Smooth muscle cell (in vitro differentiated cells): ENCODE results near the gene ZNF579. TPM values are rescaled to one million over a fixed set of nuclear protein-coding genes. Genes with fewer than 3 reads are reported as not detected.

Source experiments
- DNase-seq: peaks from one replicate; lab custom pipeline; 2025; ENCODE audit not compliant: unreplicated experiment; lab: John Stamatoyannopoulos, UW
- H2AFZ ChIP-seq: fragments of 200-600 bp; sonication (generic); 2 replicates; pipeline ENCODE4 v1.6.0; 2016; ENCODE audit warnings: antibody characterized with exemption, low read depth, mild to moderate bottlenecking
- H3F3A ChIP-seq: fragments of 200-600 bp; sonication (generic); 2 replicates; pipeline ENCODE4 v1.6.0; 2017; ENCODE audit warnings: antibody characterized with exemption, low read depth
- H3K27ac ChIP-seq: fragments of 200-600 bp; sonication (generic); 2 replicates; pipeline ENCODE4 v1.5.1; 2016; ENCODE audit warnings: low read depth, mild to moderate bottlenecking
- H3K27me3 ChIP-seq: fragments of 200-600 bp; sonication (generic); 2 replicates; pipeline ENCODE4 v1.6.1; 2016; ENCODE audit warnings: low read depth, mild to moderate bottlenecking
- H3K36me3 ChIP-seq: fragments of 200-600 bp; sonication (generic); 2 replicates; pipeline ENCODE4 v1.5.1; 2016; ENCODE audit warnings: low read depth
- H3K4me1 ChIP-seq: fragments of 200-600 bp; sonication (generic); 2 replicates; pipeline ENCODE4 v1.5.1; 2016; ENCODE audit warnings: low read depth
- H3K4me2 ChIP-seq: fragments of 200-600 bp; sonication (generic); 2 replicates; pipeline ENCODE4 v1.6.0; 2016; ENCODE audit warnings: mild to moderate bottlenecking
- H3K4me3 ChIP-seq: fragments of 200-600 bp; sonication (generic); 2 replicates; pipeline ENCODE4 v1.5.1; 2016; ENCODE audit warnings: mild to moderate bottlenecking
- H3K79me2 ChIP-seq: fragments of 200-600 bp; sonication (generic); 2 replicates; pipeline ENCODE4 v1.6.0; 2016; ENCODE audit warnings: low read depth, mild to moderate bottlenecking
- H3K9ac ChIP-seq: fragments of 200-600 bp; sonication (generic); 2 replicates; pipeline ENCODE4 v1.6.0; 2016; ENCODE audit warnings: low read depth
- H3K9me3 ChIP-seq: fragments of 200-600 bp; sonication (generic); replicated peaks from 2 replicates; pipeline ENCODE4 v1.5.1; 2016; ENCODE audit warnings: low read depth
- H4K20me1 ChIP-seq: fragments of 200-600 bp; sonication (generic); 2 replicates; pipeline ENCODE4 v1.6.0; 2016; ENCODE audit warnings: low read depth
- CTCF ChIP-seq: fragments of 200-600 bp; sonication (generic); IDR thresholded peaks from 2 replicates; pipeline ENCODE4 v1.5.1; 2017; ENCODE audit warnings: borderline replicate concordance, mild to moderate bottlenecking, antibody characterized with exemption; ENCODE audit not compliant: insufficient read depth, poor library complexity, severe bottlenecking
- WGBS: methylation state at CpG from one replicate; pipeline ENCODE4 v1.1.7; 2016; ENCODE audit warnings: low lambda C conversion rate; 5-methylcytosine and 5-hydroxymethylcytosine counted together
- polyA plus RNA-seq: library from polyadenylated mRNA; unstranded; fragments of >200 nt; fragmentation: Nextera tagmentation; extraction: Ambion mirVana; gene quantifications from 2 replicates; pipeline ENCODE4 v1.2.1, GENCODE V29; 2016
- total RNA-seq: library from RNA; depleted of rRNA; stranded (reverse); fragments of >200 nt; gene quantifications from 2 replicates; pipeline ENCODE4 v1.2.3, GENCODE V29; 2014

Gene ZNF579
- total and polyA plus RNA-seq, 2 experiments from 2014 or later = 4.2 to 15.1 TPM

- H3K4me1 ChIP-seq = no peaks in the 10 kb centered on the region
- H3K36me3 ChIP-seq = no peaks in the 10 kb centered on the region
- H2AFZ ChIP-seq = no peak overlapping the region
- peaks cover 12% of the 10 kb centered on the region for H3F3A ChIP-seq
- no peaks in the 10 kb centered on the region for H3K27me3 ChIP-seq
- no peak for TF ChIP-seq CTCF
- 96% methylated on average over 40 of the region's 40 CpGs for WGBS
- no peak overlapping the region for H3K27ac ChIP-seq
- DNase-seq = no peak
- H3K9me3 ChIP-seq = no peaks in the 10 kb centered on the region
- no peak overlapping the region for H3K4me3 ChIP-seq
- H3K4me2 ChIP-seq = no peak overlapping the region
- H4K20me1 ChIP-seq = peaks cover 8% of the 10 kb centered on the region
- H3K9ac ChIP-seq = no peak overlapping the region
- H3K79me2 ChIP-seq = no peaks in the 10 kb centered on the region
These were observed 41.8 kb upstream of the ZNF579 start for GRCh38 chr19:55622242-55622969.

GRCh38 chr19:55621673-55622231 lies 41.1 kb upstream of the ZNF579 start:
- Histone ChIP-seq H3K4me1 (no peaks in the 10 kb centered on the region), H3K79me2 (no peaks in the 10 kb centered on the region), H4K20me1 (peaks cover 8% of the 10 kb centered on the region), H3K4me2 (no peak overlapping the region), H3K27me3 (no peaks in the 10 kb centered on the region), H2AFZ (no peak overlapping the region), H3K4me3 (no peak overlapping the region), H3K27ac (no peak overlapping the region), H3K9ac (no peak overlapping the region), H3K9me3 (no peaks in the 10 kb centered on the region), H3K36me3 (no peaks in the 10 kb centered on the region), H3F3A (peaks cover 12% of the 10 kb centered on the region)
- no peak for DNase-seq
- no peak for TF ChIP-seq CTCF
- 97% methylated on average over 19 of the region's 55 CpGs for WGBS

- WGBS = 98% methylated on average over 9 of the region's 9 CpGs
- no peak for TF ChIP-seq CTCF
These were observed 40.6 kb upstream of the ZNF579 start for GRCh38 chr19:55621205-55621672.

More at GRCh38 chr19:55621205-55621672, 40.6 kb upstream of the ZNF579 start:
- H3K4me2 ChIP-seq = no peak overlapping the region
- H4K20me1 ChIP-seq = peaks cover 8% of the 10 kb centered on the region
- no peak for DNase-seq
- H3K27me3 ChIP-seq = no peaks in the 10 kb centered on the region
- H3K4me3 ChIP-seq = no peak overlapping the region
- H3F3A ChIP-seq = peaks cover 12% of the 10 kb centered on the region
- no peak overlapping the region for H3K27ac ChIP-seq
- H2AFZ ChIP-seq = no peak overlapping the region
- H3K9me3 ChIP-seq = no peaks in the 10 kb centered on the region
- no peaks in the 10 kb centered on the region for H3K4me1 ChIP-seq
- no peak overlapping the region for H3K9ac ChIP-seq
- no peaks in the 10 kb centered on the region for H3K36me3 ChIP-seq
- H3K79me2 ChIP-seq = no peaks in the 10 kb centered on the region
